ENCODE data around the gene C17orf107.
"Not testable (repeated sequence)": the region's sequence is repeated elsewhere in the genome, so short reads cannot be mapped to it uniquely, and the experiment has no call there.

C17orf107 gene

DNA sequence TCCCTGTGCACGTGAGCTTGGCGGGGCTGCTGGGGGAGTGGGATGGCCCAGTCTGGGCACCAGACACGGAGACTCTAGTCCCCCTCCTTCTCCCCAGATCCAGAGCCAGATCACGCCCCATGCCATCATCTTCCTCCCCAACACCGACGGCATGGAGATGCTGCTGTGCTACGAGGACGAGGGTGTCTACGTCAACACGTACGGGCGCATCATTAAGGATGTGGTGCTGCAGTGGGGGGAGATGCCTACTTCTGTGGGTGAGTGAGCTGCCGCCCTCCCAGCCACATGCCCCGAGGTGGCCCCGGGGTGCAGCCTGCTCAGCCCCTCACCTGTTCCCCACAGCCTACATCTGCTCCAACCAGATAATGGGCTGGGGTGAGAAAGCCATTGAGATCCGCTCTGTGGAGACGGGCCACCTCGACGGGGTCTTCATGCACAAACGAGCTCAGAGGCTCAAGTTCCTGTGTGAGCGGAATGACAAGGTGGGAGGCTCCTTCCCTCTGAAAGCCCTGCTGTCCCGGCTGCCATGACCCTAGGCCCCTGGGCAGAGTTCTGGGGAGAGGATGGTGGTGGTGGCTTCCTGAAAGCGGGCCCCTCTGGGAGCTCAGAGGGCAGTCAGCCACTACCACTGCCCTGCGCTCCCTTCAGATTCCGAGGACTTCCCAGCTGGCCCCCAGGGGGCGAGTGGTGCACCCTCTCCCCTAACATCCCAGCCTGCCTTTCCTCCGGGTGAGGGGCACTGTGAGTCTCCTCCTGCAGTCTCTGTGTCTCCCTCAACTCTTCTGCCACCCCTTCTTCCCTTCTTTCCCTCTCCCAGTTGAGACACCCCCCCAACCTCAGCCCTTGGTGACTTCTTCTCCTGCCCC is 2.8 kb upstream of the C17orf107 start:
- Histone ChIP-seq H3K36me3 (ENCODE audit: control insufficient read depth, insufficient read depth, low read length) (peaks cover 33% of the 10 kb centered on the region), H3K4me3 (ENCODE audit: low read length) (no peak overlapping the region), H3K4me1 (ENCODE audit: control insufficient read depth, insufficient read depth, low read length) (peaks cover 2% of the 10 kb centered on the region), H3K27me3 (ENCODE audit: control insufficient read depth, insufficient read depth, low read length) (peaks cover 12% of the 10 kb centered on the region), H3K9ac (ENCODE audit: low read length) (no peak overlapping the region), H3K27ac (ENCODE audit: low read depth, low read length) (no peak overlapping the region)

DNA sequence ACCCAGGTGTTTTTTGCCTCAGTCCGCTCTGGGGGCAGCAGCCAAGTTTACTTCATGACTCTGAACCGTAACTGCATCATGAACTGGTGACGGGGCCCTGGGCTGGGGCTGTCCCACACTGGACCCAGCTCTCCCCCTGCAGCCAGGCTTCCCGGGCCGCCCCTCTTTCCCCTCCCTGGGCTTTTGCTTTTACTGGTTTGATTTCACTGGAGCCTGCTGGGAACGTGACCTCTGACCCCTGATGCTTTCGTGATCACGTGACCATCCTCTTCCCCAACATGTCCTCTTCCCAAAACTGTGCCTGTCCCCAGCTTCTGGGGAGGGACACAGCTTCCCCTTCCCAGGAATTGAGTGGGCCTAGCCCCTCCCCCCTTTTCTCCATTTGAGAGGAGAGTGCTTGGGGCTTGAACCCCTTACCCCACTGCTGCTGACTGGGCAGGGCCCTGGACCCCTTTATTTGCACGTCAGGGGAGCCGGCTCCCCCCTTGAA is 2.1 kb upstream of the C17orf107 start:
- peaks cover 28% of the 10 kb centered on the region for H3K36me3 ChIP-seq (ENCODE audit: control insufficient read depth, insufficient read depth, low read length)
- H3K9ac ChIP-seq (ENCODE audit: low read length), result no peak overlapping the region
- H3K4me1 ChIP-seq (ENCODE audit: control insufficient read depth, insufficient read depth, low read length), result peaks cover 2% of the 10 kb centered on the region
- peaks cover 12% of the 10 kb centered on the region for H3K27me3 ChIP-seq (ENCODE audit: control insufficient read depth, insufficient read depth, low read length)
- H3K27ac ChIP-seq (ENCODE audit: low read depth, low read length), result no peak overlapping the region
- no peak overlapping the region for H3K4me3 ChIP-seq (ENCODE audit: low read length)

DNA sequence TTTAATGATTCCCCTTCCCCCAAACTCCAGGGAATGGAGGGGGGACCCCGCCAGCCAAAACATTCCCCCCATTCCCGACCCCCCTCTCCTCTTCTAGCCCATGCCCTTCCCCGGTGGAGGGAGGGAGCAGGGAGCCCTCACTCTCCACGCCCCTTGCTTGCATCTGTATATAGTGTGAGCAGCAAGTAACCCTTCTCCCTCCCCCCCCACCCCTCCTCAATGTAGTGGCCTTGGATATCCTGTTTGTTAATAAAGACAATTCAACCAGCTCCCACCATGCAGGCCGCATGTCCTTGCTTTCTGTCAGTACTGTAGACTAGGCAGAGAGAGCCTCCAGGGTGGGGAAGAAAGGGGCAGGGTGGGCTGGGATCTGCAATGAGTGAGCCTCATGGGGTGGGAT is 1.6 kb upstream of the C17orf107 start:
- peaks cover 28% of the 10 kb centered on the region for H3K36me3 ChIP-seq (ENCODE audit: control insufficient read depth, insufficient read depth, low read length)
- peaks cover 2% of the 10 kb centered on the region for H3K4me1 ChIP-seq (ENCODE audit: control insufficient read depth, insufficient read depth, low read length)
- H3K9ac ChIP-seq (ENCODE audit: low read length), result no peak overlapping the region
- H3K27ac ChIP-seq (ENCODE audit: low read depth, low read length), result no peak overlapping the region
- no peak overlapping the region for H3K4me3 ChIP-seq (ENCODE audit: low read length)
- peaks cover 12% of the 10 kb centered on the region for H3K27me3 ChIP-seq (ENCODE audit: control insufficient read depth, insufficient read depth, low read length)

DNA sequence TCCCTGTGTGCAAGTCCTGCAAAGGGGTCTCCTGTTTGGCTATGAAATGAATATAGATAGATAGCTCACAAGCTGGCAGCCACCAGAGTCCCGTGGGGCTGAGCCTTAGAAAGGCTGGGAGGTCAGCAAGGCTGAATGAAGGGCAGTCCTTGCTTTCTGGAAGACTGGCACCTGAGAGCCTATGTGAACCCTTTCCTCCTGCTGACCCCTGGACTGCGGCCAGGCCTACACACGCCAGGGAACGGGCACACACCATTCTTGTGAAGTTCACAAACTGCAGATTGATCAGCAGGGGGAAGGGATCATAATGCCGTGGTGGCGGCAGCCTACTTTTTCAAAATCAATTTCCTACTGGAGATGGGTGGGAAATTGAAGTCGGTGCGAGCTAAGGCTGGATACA is 985 bp upstream of the C17orf107 start:
- Histone ChIP-seq H3K4me3 (ENCODE audit: low read length) (no peak overlapping the region), H3K27ac (ENCODE audit: low read depth, low read length) (no peak overlapping the region), H3K36me3 (ENCODE audit: control insufficient read depth, insufficient read depth, low read length) (peaks cover 25% of the 10 kb centered on the region), H3K27me3 (ENCODE audit: control insufficient read depth, insufficient read depth, low read length) (peaks cover 12% of the 10 kb centered on the region), H3K4me1 (ENCODE audit: control insufficient read depth, insufficient read depth, low read length) (peaks cover 2% of the 10 kb centered on the region), H3K9ac (ENCODE audit: low read length) (no peak overlapping the region)

DNA sequence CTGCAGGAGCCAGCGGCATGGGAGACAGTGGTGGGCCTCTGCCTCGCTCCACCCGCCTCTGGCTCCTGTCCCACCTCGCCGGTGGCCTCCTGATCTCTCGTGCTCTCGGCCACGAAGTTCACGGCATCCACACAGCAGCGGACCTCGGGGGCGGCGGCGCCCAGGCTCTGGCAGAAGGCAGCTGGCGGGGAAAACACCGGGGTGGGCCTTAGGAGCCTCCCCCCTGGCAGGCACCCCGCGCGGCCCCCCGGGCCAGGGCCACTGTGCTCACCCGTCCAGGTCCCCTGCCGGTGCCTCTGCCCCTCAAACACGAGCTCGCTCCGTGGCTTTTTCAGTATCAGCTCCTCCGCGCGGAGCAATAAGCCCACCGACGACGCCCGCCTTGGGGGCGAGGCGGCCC is 409 bp upstream of the C17orf107 start:
- Histone ChIP-seq H3K27ac (ENCODE audit: low read depth, low read length) (no peak overlapping the region), H3K4me3 (ENCODE audit: low read length) (peak overlapping the region; percentile 67), H3K36me3 (ENCODE audit: control insufficient read depth, insufficient read depth, low read length) (peaks cover 23% of the 10 kb centered on the region), H3K27me3 (ENCODE audit: control insufficient read depth, insufficient read depth, low read length) (peaks cover 12% of the 10 kb centered on the region), H3K4me1 (ENCODE audit: control insufficient read depth, insufficient read depth, low read length) (peaks cover 2% of the 10 kb centered on the region), H3K9ac (ENCODE audit: low read length) (no peak overlapping the region)

DNA sequence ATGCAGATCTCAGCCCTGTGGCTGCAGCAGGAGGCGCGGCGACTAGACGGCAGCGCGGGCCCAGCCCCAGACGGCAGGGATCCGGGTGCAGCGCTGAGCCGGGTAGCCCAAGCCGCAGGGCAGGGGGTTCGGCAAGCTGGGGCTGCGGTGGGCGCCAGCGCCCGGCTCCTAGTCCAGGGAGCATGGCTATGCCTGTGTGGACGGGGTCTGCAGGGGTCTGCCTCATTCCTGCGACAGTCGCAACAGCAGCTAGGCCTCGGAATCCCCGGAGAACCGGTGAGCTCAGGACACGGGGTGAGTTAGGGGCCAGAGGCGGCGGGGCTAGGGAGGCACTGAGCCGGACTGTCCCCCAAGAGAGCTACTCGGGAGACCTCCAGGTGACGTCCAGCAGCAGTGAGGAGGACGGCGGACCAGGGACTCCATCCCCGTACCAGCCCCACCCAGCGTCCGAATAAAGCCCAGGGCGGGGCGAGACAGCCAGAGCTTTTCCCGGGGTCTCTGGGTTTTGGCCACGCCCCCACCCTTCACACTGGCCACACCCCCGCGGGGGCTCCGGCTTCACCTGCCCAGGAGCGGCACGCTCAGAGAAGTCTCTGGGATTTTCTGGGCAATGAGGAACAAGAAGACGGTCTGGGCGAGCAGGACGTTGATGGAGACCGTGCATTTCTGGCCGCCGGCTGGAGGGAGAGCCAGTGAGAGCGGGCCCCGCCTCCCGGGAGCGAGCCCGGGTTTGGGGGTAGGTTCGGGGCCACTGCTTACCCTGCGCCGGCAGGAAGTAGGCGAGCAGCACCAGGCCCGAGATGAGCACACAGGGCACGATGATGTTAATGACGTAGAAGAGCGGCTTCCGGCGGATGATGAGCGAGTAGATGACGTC is 1.1 kb downstream of the C17orf107 start:
- H3K27me3 ChIP-seq (ENCODE audit: control insufficient read depth, insufficient read depth, low read length), result peaks cover 12% of the 10 kb centered on the region
- peaks cover 10% of the 10 kb centered on the region for H3K36me3 ChIP-seq (ENCODE audit: control insufficient read depth, insufficient read depth, low read length)
- no peak overlapping the region for H3K27ac ChIP-seq (ENCODE audit: low read depth, low read length)
- H3K9ac ChIP-seq (ENCODE audit: low read length), result no peak overlapping the region
- H3K4me1 ChIP-seq (ENCODE audit: control insufficient read depth, insufficient read depth, low read length), result peaks cover 2% of the 10 kb centered on the region
- H3K4me3 ChIP-seq (ENCODE audit: low read length), result peak overlapping the region; percentile 67

DNA sequence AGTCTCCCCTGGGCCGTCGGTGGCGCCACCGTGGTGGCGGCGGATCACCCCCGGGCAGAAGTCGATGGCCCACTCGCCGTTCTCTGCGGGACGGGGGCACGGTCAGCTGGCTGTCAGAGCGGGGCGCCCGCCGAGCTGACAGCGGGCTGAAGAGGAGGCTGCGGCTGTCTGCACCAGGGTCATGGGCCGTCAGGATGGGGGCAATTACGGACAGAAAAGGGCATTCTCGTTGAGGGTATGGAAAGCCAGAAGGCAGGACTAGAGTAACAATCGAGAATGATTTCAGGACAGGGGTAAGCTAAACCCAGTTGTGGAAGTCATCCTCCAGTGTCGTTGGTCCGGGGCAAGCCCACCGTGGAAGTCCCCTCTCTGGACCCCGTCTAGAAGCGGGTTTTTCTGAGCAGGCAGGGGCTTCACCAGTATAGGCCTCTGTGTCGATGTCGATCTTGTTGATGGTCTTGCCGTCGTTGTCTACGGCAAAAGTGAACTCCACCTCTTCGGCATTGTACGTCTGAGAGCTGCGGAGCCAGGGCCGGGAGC is 1.8 kb downstream of the C17orf107 start:
- Histone ChIP-seq H3K36me3 (ENCODE audit: control insufficient read depth, insufficient read depth, low read length) (peaks cover 3% of the 10 kb centered on the region), H3K27ac (ENCODE audit: low read depth, low read length) (no peak overlapping the region), H3K4me1 (ENCODE audit: control insufficient read depth, insufficient read depth, low read length) (peaks cover 2% of the 10 kb centered on the region), H3K27me3 (ENCODE audit: control insufficient read depth, insufficient read depth, low read length) (peaks cover 12% of the 10 kb centered on the region), H3K9ac (ENCODE audit: low read length) (peak overlapping the region; percentile 22), H3K4me3 (ENCODE audit: low read length) (peak overlapping the region; percentile 67)

DNA sequence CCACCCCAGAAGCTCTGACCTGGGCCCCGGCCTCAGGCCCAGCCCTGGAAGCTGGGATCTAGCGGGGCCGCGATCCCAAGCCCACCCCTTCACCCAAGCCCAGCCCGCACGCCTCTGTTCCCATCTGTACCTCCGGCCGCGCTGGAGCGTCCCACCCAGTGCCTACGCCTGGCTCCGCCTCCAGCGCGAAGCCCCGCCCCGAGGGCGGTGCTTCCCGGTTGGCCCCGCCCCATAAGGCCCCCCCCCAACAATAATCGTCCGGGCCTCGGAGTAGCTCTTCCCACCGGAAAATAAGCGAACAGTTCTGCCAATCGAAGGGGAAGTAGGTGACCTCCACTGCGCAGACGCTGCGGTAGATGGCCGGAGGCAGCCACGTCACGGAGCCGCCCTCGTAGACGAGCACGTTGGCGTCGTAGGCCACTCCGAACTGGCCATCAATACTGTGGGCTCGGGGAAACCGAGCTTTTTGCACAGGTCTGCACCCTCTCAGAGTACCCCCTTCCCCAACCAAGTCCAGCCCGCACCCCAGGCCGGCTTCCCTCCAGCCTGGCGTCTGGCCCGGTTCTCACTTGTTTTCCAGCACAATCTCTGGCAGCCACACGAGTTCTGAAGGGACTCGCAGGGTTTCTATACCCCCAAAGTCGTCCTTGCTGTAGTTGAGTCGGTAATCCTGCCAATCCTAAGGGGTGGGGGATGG is 2.5 kb downstream of the C17orf107 start:
- H3K27ac ChIP-seq (ENCODE audit: low read depth, low read length), result no peak overlapping the region
- H3K9ac ChIP-seq (ENCODE audit: low read length), result no peak overlapping the region
- peaks cover 12% of the 10 kb centered on the region for H3K27me3 ChIP-seq (ENCODE audit: control insufficient read depth, insufficient read depth, low read length)
- H3K4me3 ChIP-seq (ENCODE audit: low read length), result no peak overlapping the region
- no peaks in the 10 kb centered on the region for H3K36me3 ChIP-seq (ENCODE audit: control insufficient read depth, insufficient read depth, low read length)
- H3K4me1 ChIP-seq (ENCODE audit: control insufficient read depth, insufficient read depth, low read length), result peaks cover 2% of the 10 kb centered on the region

DNA sequence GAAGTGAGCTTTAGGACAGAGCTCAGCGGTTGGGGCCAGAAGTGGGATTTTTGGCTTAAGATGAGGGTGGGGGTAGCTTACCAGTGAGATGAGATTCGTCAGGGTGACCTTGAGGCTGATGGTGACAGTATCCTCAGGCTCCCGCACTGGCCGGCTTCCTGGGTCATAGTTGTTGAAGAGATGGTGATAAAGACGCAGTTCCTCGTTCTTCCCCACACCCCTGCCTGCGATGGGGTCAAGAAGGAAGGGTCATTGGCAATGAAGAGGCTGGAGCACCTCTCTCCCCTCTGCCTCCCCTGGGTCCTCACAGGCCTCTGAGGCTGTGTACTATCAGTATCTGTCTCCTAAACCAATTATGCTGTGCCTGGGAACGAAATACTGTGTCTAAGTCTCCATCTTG is 3.2 kb downstream of the C17orf107 start:
- H3K4me1 ChIP-seq (ENCODE audit: control insufficient read depth, insufficient read depth, low read length), result peaks cover 2% of the 10 kb centered on the region
- H3K27me3 ChIP-seq (ENCODE audit: control insufficient read depth, insufficient read depth, low read length), result peaks cover 12% of the 10 kb centered on the region
- H3K9ac ChIP-seq (ENCODE audit: low read length), result no peak overlapping the region
- no peak overlapping the region for H3K4me3 ChIP-seq (ENCODE audit: low read length)
- H3K36me3 ChIP-seq (ENCODE audit: control insufficient read depth, insufficient read depth, low read length), result no peaks in the 10 kb centered on the region
- no peak overlapping the region for H3K27ac ChIP-seq (ENCODE audit: low read depth, low read length)

DNA sequence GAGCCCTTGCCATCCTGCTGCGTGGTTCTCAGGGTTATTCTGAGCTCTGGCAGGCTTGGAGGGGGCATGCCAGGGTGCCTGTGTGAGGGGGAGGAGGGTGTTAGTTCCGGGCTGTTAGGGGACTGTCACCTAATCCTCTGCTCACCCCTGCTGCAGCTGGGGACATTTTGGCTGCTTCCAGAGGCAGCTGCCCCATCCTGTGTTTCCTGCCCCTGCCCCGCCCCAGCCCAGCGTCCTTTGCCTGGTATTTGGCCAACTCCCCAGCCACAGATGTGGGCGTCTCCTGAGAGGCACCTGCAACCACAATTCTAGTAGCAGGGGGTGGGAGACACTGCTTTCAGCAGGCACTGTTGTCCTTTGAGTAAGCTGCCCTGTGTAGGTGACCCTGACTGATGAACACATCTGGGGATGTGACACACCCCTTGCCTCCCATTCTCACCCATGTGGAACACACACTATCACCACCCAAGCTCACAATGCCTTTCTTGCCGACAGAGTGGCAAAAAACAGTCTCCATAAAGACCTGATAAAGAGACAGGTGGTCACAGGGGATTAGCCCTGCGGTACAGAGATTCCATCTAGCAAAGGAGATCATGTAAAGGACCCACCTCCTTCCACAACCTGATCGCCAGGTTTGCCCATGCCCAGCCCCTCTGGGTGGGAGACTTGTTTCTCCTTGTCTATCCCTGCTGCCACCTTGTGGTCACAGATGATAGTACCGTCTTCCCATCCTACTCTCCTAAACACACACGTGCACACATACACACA is 3.9 kb downstream of the C17orf107 start, which contains the start of gene CHRNE:
TSS of gene CHRNE (minus strand) at position 48 of the 768 bp plus-strand sequence. CDS start at position 13, 35 bp downstream.
- Histone ChIP-seq H3K36me3 (ENCODE audit: control insufficient read depth, insufficient read depth, low read length) (no peaks in the 10 kb centered on the region), H3K4me1 (ENCODE audit: control insufficient read depth, insufficient read depth, low read length) (peaks cover 2% of the 10 kb centered on the region), H3K4me3 (ENCODE audit: low read length) (no peak within 1 kb of the TSS), H3K9ac (ENCODE audit: low read length) (no peak within 1 kb of the TSS), H3K27me3 (ENCODE audit: control insufficient read depth, insufficient read depth, low read length) (peaks cover 12% of the 10 kb centered on the region), H3K27ac (ENCODE audit: low read depth, low read length) (no peak within 1 kb of the TSS)

DNA sequence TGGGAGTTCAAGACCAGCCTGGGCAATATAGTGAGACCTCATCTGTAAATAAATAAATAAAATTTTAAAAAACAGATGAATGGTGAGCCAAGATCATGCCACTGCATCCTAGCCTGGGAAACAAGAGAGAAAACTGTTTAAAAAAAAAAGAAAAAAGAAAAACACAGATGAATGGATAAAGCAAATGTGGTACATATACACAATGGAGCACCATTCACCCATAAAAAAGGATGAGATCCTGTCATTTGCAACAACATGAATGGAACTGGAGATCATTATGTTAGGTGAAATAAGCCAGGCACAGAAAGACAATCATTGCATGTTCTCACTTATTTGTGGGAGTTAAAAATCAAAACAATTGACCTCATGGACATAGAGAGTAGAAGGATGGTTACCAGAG is 7.3 kb downstream of the C17orf107 start:
- H3K4me1 ChIP-seq (ENCODE audit: control insufficient read depth, insufficient read depth, low read length); H3K4me3 ChIP-seq (ENCODE audit: low read length); H3K27ac ChIP-seq (ENCODE audit: low read depth, low read length); H3K36me3 ChIP-seq (ENCODE audit: control insufficient read depth, insufficient read depth, low read length); H3K27me3 ChIP-seq (ENCODE audit: control insufficient read depth, insufficient read depth, low read length); H3K9ac ChIP-seq (ENCODE audit: low read length): not testable (repeated sequence)
